SK-N-MC (cell line): ENCODE data around the gene BPI.

Experiments
- EZH2 ChIP-seq: fragments of 200-600 bp; sonication (generic); IDR thresholded peaks from one replicate; pipeline ENCODE4 v1.6.1; 2017; ENCODE audit warnings: antibody characterized with exemption
- FOXP2 ChIP-seq: optimal IDR thresholded peaks from 2 replicates; pipeline ENCODE3; 2011; ENCODE audit warnings: mild to moderate bottlenecking, moderate library complexity; ENCODE audit not compliant: insufficient read depth; ENCODE audit errors: extremely low read length, control extremely low read depth
- POLR2AphosphoS5 ChIP-seq: IDR thresholded peaks from 2 replicates; pipeline ENCODE4 v1.6.1; 2012; ENCODE audit warnings: mild to moderate bottlenecking, low read depth, low read length, borderline replicate concordance

- TF ChIP-seq EZH2: no peak
- TF ChIP-seq POLR2AphosphoS5: no peak
- TF ChIP-seq FOXP2: no peak
Measured at GRCh38 chr20:38331245-38331644, 27.3 kb downstream of the BPI start.
